CD4-positive, CD25-positive, alpha-beta regulatory T cell (primary cell): ENCODE results near the gene ULK4. TPM values are rescaled to one million over a fixed set of nuclear protein-coding genes. Genes with fewer than 3 reads are reported as not detected.

Source experiments
- ATAC-seq, 2 donors: fragments of 150-1000 bp; cut with Tn5 transposase; one replicate each; pipeline ENCODE4 v1.10.0; 2021; ENCODE audit warnings: low read depth in 2 of 2, moderate number of reproducible peaks in 2 of 2, moderate library complexity in 1 of 2
- DNase-seq, 3 donors: peaks; one replicate each; pipeline versions ENCODE4 v3.0.0 to v3.0.0-alpha.2; 2012 to 2022; ENCODE audit warnings: mixed read lengths in 1 of 3
- H3K27ac ChIP-seq: one replicate; pipeline ENCODE4 v1.7.0; 2013; ENCODE audit warnings: mild to moderate bottlenecking, low read length; ENCODE audit not compliant: insufficient read depth, poor library complexity, severe bottlenecking
- H3K27me3 ChIP-seq: one replicate; pipeline ENCODE4 v1.7.0; 2013; ENCODE audit warnings: low read length; ENCODE audit not compliant: control insufficient read depth, insufficient read depth
- H3K36me3 ChIP-seq: one replicate; pipeline ENCODE4 v1.7.0; 2013; ENCODE audit warnings: mild to moderate bottlenecking, low read length, moderate library complexity; ENCODE audit not compliant: control insufficient read depth, insufficient read depth
- H3K4me1 ChIP-seq: 2 replicates; pipeline ENCODE4 v1.7.0; 2013; ENCODE audit warnings: mild to moderate bottlenecking, low read length; ENCODE audit not compliant: insufficient read depth, control insufficient read depth, poor library complexity, severe bottlenecking
- H3K4me3 ChIP-seq: one replicate; pipeline ENCODE4 v1.7.0; 2013; ENCODE audit warnings: low read depth, mild to moderate bottlenecking, low read length, moderate library complexity
- H3K9me3 ChIP-seq, 2 experiments: 1 replicate in 1 of 2; 2 replicates in 1 of 2; pipeline ENCODE4 v1.7.0; 2013; ENCODE audit warnings: low read length in 2 of 2, mild to moderate bottlenecking in 1 of 2, moderate library complexity in 1 of 2; ENCODE audit not compliant: control insufficient read depth in 2 of 2
- H3K27ac Mint-ChIP-seq, 3 donors: one replicate each; pipeline ENCODE4 v1.8.0; 2020 to 2022; ENCODE audit warnings: mild to moderate bottlenecking in 3 of 3, mixed read lengths in 3 of 3, moderate library complexity in 2 of 3
- H3K27me3 Mint-ChIP-seq: one replicate; pipeline ENCODE4 v1.8.0; 2022; ENCODE audit warnings: mild to moderate bottlenecking, mixed read lengths
- H3K36me3 Mint-ChIP-seq: one replicate; pipeline ENCODE4 v1.8.0; 2020; ENCODE audit warnings: mixed read lengths
- H3K4me1 Mint-ChIP-seq, 4 donors: one replicate each; pipeline ENCODE4 v1.8.0; 2020 to 2022; ENCODE audit warnings: mixed read lengths in 4 of 4, mild to moderate bottlenecking in 1 of 4
- H3K4me3 Mint-ChIP-seq, 4 donors: one replicate each; pipeline ENCODE4 v1.8.0; 2020 to 2022; ENCODE audit warnings: mild to moderate bottlenecking in 4 of 4, mixed read lengths in 4 of 4, moderate library complexity in 3 of 4
- H3K9me3 Mint-ChIP-seq, 7 donors: one replicate each; pipeline ENCODE4 v1.8.0; 2020 to 2022; ENCODE audit warnings: mixed read lengths in 7 of 7, mild to moderate bottlenecking in 3 of 7, moderate library complexity in 2 of 7
- polyA plus RNA-seq, 4 donors: library from polyadenylated mRNA; unstranded; fragments of 300-500 nt; fragmentation: Illumina TruSeq; gene quantifications; one replicate each; pipeline ENCODE4 v1.2.3, GENCODE V29; 2021
- total RNA-seq: library from RNA; stranded (reverse); gene quantifications from one replicate; pipeline ENCODE4 v1.2.3, GENCODE V29; 2022

ULK4 gene
- total and polyA plus RNA-seq, 5 donors from 2014 or later: 9.3 to 27.2 (median 11.1) TPM

DNA sequence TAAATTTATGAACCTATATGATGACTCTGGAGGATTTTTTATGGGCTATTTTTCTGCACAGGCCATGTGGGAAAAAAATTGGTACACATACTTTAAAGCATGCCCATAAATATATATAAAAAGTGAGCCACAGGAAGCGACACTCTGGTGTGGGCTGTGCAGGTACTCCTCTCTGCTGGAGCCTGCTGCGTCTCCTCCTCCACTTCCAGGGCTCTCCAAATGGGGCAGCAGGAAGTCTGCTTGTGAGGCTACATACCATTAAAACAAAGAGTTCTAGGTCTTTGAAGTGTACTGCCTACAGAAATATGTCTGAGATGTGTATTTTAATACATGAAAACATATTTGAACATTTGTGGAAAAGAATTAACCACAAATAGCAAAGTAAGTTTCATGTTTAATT is 627.5 kb downstream of the ULK4 start:
- H3K27ac Mint-ChIP-seq: peak overlapping the region in 1 of 3 donors; percentile 4
- Histone ChIP-seq H3K27ac (no peak overlapping the region), H3K4me1 (no peaks in the 10 kb centered on the region), H3K27me3 (no peaks in the 10 kb centered on the region), H3K36me3 (no peaks in the 10 kb centered on the region), H3K9me3 (no peaks in the 10 kb centered on the region), H3K4me3 (no peak overlapping the region)
- no peak overlapping the region for H3K4me3 Mint-ChIP-seq
- H3K36me3 Mint-ChIP-seq: no peaks in the 10 kb centered on the region
- H3K9me3 Mint-ChIP-seq: peaks cover 0 to 1% (median 0%) of the 10 kb centered on the region in 7 donors
- no peaks in the 10 kb centered on the region for H3K27me3 Mint-ChIP-seq
- no peak for ATAC-seq
- no peak for DNase-seq
- no peaks in the 10 kb centered on the region for H3K4me1 Mint-ChIP-seq

DNA sequence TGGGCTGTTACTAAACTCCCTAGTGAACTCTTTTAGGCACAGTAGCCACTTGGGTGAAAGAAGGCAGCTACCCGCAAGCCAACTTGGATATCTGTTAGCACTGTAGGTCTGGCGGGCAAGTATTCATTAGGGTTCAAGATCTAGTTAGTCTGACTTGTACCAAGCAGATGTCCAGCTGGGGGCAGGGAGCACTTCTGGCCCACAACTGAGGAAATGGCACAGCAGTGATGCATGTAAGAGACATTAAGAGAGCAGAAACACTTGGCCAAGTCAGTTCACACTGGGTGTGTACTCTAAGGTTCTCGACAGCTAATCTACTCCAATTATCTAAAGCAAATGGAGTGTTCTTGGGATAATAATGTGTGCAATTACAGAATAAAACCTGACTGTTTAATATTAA is 630.9 kb downstream of the ULK4 start:
- DNase-seq (no peak), ATAC-seq (no peak)
- H3K27ac Mint-ChIP-seq: no peak overlapping the region
- no peaks in the 10 kb centered on the region for H3K27me3 ChIP-seq
- no peak overlapping the region for H3K4me3 Mint-ChIP-seq
- H3K9me3 ChIP-seq: no peaks in the 10 kb centered on the region
- H3K4me3 ChIP-seq: no peak overlapping the region
- no peaks in the 10 kb centered on the region for H3K9me3 Mint-ChIP-seq
- H3K36me3 Mint-ChIP-seq: no peaks in the 10 kb centered on the region
- no peaks in the 10 kb centered on the region for H3K4me1 ChIP-seq
- H3K27ac ChIP-seq: no peak overlapping the region
- H3K4me1 Mint-ChIP-seq: no peaks in the 10 kb centered on the region
- no peaks in the 10 kb centered on the region for H3K27me3 Mint-ChIP-seq
- H3K36me3 ChIP-seq: no peaks in the 10 kb centered on the region

DNA sequence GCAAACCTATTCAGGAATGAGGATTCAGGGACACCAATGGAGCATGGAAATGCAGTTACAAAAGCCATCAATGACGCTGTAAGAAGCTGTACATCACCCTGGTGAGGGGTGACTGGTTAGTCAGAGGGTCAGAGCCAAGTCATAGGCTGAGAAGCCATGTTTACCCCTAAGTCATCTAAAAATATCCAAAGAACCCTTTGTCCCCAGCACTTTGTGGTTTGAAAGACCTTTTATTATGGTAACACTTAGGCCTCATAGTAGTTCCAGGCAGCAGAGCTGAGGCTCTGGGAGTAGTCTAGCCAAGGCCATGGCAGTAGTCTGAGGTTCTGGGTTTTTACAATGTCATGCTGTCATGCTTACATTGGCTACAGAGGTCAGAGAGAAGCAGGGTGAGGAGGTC is 631.4 kb downstream of the ULK4 start:
- Mint-ChIP-seq H3K27me3 (no peaks in the 10 kb centered on the region), H3K27ac (no peak overlapping the region), H3K4me1 (no peaks in the 10 kb centered on the region), H3K9me3 (no peaks in the 10 kb centered on the region), H3K36me3 (no peaks in the 10 kb centered on the region), H3K4me3 (no peak overlapping the region)
- Histone ChIP-seq H3K4me1 (no peaks in the 10 kb centered on the region), H3K9me3 (no peaks in the 10 kb centered on the region), H3K27me3 (no peaks in the 10 kb centered on the region), H3K27ac (no peak overlapping the region), H3K4me3 (no peak overlapping the region), H3K36me3 (no peaks in the 10 kb centered on the region)
- DNase-seq (no peak), ATAC-seq (no peak)

DNA sequence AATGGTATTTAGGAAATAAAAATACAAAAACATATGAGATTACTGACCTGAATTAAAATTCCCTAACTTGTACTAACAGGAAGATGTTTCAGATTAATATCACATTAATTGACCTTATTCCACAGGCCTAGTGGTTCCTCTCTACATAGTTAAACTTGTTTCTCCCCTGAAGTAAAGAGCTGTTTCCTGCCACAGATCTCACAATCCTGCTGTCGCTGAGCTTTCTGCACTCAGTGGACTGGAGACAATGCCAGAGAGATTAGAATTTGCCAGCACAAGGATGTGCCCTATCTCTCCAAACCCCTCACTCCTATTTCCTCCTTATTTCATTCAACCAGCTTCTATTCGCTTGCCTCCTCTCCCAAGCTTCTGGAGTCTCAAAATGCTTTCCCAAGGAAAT is 632.0 kb downstream of the ULK4 start:
- no peak overlapping the region for H3K27ac ChIP-seq
- Mint-ChIP-seq H3K36me3 (no peaks in the 10 kb centered on the region), H3K27ac (no peak overlapping the region), H3K4me1 (no peaks in the 10 kb centered on the region), H3K9me3 (no peaks in the 10 kb centered on the region), H3K27me3 (no peaks in the 10 kb centered on the region), H3K4me3 (no peak overlapping the region)
- no peak overlapping the region for H3K4me3 ChIP-seq
- ATAC-seq (no peak), DNase-seq (no peak)
- H3K27me3 ChIP-seq: no peaks in the 10 kb centered on the region
- no peaks in the 10 kb centered on the region for H3K4me1 ChIP-seq
- no peaks in the 10 kb centered on the region for H3K9me3 ChIP-seq
- no peaks in the 10 kb centered on the region for H3K36me3 ChIP-seq

DNA sequence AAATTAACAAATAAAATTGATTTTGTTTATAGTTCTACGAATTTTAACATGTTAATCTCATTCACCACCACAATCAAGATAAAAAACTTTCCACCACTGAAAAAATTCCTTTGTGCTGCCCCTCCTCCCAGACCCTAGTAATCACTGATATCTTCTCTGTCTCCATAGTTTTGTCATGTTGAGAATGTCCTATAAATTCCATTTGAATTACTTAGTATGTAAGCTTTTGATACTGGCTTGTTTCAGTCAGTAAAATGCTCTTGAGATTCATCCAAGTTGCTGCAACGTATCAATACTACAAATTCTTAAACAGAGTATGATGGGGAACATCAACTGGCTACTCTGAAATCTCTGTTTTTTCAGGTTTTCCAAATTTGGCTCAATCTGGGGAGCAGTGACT is 633.0 kb downstream of the ULK4 start:
- Histone ChIP-seq H3K9me3 (no peaks in the 10 kb centered on the region), H3K27ac (no peak overlapping the region), H3K27me3 (no peaks in the 10 kb centered on the region), H3K4me1 (no peaks in the 10 kb centered on the region), H3K36me3 (no peaks in the 10 kb centered on the region), H3K4me3 (no peak overlapping the region)
- no peak for DNase-seq
- Mint-ChIP-seq H3K9me3 (no peaks in the 10 kb centered on the region), H3K27ac (no peak overlapping the region), H3K4me3 (no peak overlapping the region), H3K27me3 (no peaks in the 10 kb centered on the region), H3K4me1 (no peaks in the 10 kb centered on the region), H3K36me3 (no peaks in the 10 kb centered on the region)
- no peak for ATAC-seq

- H3K4me1 ChIP-seq: no peaks in the 10 kb centered on the region
- H3K9me3 Mint-ChIP-seq: no peaks in the 10 kb centered on the region
- DNase-seq: no peak
- no peaks in the 10 kb centered on the region for H3K36me3 ChIP-seq
- H3K4me3 ChIP-seq: no peak overlapping the region
- ATAC-seq: no peak
- no peaks in the 10 kb centered on the region for H3K9me3 ChIP-seq
- H3K4me1 Mint-ChIP-seq: no peaks in the 10 kb centered on the region
- no peak overlapping the region for H3K27ac ChIP-seq
- no peak overlapping the region for H3K4me3 Mint-ChIP-seq
- no peaks in the 10 kb centered on the region for H3K27me3 Mint-ChIP-seq
- H3K27me3 ChIP-seq: no peaks in the 10 kb centered on the region
- no peak overlapping the region for H3K27ac Mint-ChIP-seq
- no peaks in the 10 kb centered on the region for H3K36me3 Mint-ChIP-seq
Observed at GRCh38 chr3:41327718-41328117, 634.2 kb downstream of the ULK4 start.

DNA sequence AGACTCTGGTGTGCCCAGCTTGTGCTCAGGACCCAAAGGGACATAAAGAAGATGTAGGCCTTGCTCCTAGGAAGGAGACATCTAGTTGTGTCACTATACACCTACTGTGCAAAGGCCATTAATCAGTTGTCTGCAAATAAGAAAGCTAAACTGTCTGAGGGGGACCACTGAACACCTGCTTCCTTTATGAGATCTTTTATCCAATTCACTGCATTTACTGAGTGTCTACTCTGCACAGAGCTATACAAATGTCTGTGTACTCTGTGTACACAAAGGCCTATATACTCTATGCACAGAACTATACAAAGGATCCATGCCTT is 637.8 kb downstream of the ULK4 start:
- no peaks in the 10 kb centered on the region for H3K9me3 Mint-ChIP-seq
- Histone ChIP-seq H3K27me3 (no peaks in the 10 kb centered on the region), H3K4me3 (no peak overlapping the region), H3K36me3 (no peaks in the 10 kb centered on the region), H3K9me3 (no peaks in the 10 kb centered on the region), H3K4me1 (no peaks in the 10 kb centered on the region), H3K27ac (no peak overlapping the region)
- H3K4me1 Mint-ChIP-seq: no peaks in the 10 kb centered on the region
- DNase-seq (no peak), ATAC-seq (no peak)
- no peaks in the 10 kb centered on the region for H3K27me3 Mint-ChIP-seq
- H3K4me3 Mint-ChIP-seq: no peak overlapping the region
- H3K36me3 Mint-ChIP-seq: peaks cover 4% of the 10 kb centered on the region
- H3K27ac Mint-ChIP-seq: no peak overlapping the region

DNA sequence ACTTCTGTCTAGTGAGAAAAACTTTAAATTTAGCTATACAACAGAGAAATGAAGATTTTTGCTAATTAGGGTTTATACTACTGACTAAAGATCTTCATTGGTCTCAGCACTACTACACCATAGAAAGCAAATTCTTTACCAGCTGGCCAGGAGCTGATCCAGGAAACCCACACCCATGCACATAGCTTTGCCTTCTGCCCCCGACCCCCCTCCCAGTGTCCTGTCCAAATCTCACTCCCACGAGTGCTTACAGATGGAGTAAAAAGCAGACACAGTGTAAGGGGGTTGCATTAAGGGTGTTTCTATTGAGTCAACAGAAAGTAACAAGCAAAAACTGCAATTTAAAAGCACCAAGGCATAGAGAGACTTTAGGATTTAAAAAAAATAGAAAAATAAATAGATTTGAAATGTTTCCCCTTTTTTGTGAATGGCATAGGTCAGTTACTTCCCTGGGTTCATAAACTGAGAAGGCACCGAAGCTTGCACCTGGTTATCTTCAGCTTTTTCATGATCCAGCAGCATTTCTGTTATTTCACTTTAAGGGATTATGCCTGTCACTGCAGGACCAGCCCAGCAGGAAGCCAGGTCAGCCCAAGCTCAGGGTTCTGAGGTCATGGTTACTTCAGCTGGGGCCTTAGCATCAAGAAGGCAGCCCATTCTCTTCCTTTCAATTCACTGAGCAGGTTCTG is 638.3 kb downstream of the ULK4 start:
- Histone ChIP-seq H3K27me3 (no peaks in the 10 kb centered on the region), H3K36me3 (no peaks in the 10 kb centered on the region), H3K4me1 (no peaks in the 10 kb centered on the region), H3K9me3 (no peaks in the 10 kb centered on the region), H3K4me3 (no peak overlapping the region), H3K27ac (no peak overlapping the region)
- DNase-seq: no peak
- no peak overlapping the region for H3K4me3 Mint-ChIP-seq
- H3K27me3 Mint-ChIP-seq: no peaks in the 10 kb centered on the region
- H3K4me1 Mint-ChIP-seq: no peaks in the 10 kb centered on the region
- no peak overlapping the region for H3K27ac Mint-ChIP-seq
- no peaks in the 10 kb centered on the region for H3K9me3 Mint-ChIP-seq
- H3K36me3 Mint-ChIP-seq: peaks cover 9% of the 10 kb centered on the region
- ATAC-seq: no peak
